NCI-H2107 treated with DMSO at 0.1 percent for 48 hours (cell line): ENCODE results near the gene AIF1L.
"Not testable (repeated sequence)": the region's sequence is repeated elsewhere in the genome, so short reads cannot be mapped to it uniquely, and the experiment has no call there.

Source experiments
- DNase-seq: peaks from one replicate; lab custom pipeline; 2025; ENCODE audit not compliant: unreplicated experiment; lab: John Stamatoyannopoulos, UW

The AIF1L gene

DNA sequence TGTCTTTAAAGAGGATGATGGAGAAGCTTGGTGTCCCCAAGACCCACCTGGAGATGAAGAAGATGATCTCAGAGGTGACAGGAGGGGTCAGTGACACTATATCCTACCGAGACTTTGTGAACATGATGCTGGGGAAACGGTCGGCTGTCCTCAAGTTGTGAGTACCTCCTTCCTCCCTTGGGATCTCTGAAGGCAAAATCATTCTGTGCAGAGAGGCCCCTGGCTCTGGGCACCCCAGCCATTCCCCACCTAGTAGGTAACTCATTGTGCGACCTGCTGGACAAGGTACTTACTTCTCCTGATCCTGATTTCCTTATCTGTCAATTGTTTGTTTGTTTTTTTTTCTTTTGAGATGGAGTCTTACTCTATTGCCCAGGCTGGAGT, 21.4 kb downstream of the AIF1L start:
- no peak for DNase-seq

GRCh38 chr9:131119600-131119999, 23.3 kb downstream of the AIF1L start:
- DNase-seq = no peak

DNA sequence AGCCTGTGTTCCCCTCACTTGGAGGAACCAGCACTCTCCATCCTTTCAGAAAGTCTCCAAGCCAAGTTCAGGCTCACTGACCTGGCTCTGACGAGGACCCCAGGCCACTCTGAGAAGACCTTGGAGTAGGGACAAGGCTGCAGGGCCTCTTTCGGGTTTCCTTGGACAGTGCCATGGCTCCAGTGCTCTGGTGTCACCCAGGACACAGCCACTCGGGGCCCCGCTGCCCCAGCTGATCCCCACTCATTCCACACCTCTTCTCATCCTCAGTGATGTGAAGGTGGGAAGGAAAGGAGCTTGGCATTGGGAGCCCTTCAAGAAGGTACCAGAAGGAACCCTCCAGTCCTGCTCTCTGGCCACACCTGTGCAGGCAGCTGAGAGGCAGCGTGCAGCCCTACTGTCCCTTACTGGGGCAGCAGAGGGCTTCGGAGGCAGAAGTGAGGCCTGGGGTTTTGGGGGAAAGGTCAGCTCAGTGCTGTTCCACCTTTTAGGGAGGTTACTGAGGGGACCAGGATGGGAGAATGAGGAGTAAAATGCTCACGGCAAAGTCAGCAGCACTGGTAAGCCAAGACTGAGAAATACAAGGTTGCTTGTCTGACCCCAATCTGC, 24.4 kb downstream of the AIF1L start:
- DNase-seq = no peak

GRCh38 chr9:131121346-131121745, 25.0 kb downstream of the AIF1L start:
- no peak for DNase-seq

DNA sequence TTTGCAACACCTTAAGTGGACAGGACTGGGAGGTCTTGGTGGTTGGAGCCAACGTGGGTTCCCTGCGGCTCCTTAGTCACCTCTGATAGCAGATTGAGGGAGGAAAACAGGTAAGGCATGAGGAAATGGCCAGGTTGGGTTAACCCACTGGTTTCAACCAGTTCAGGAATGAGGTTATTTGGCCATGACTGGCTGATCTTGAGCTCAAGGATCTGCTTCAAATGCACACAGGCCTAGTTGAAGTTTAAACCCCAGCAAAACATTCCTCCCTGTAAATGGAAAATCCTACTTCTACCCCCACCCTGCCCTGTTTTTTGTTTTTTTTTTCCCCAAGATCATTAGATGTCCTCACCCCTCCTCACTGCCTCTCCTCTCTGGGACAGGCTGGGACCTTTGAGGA, 25.8 kb downstream of the AIF1L start:
- no peak for DNase-seq

- no peak for DNase-seq
These were observed 28.6 kb downstream of the AIF1L start for GRCh38 chr9:131125038-131125287.

GRCh38 chr9:131125288-131126058, 29.1 kb downstream of the AIF1L start, which contains the start of gene NUP214:
Gene NUP214, plus strand, starts transcription at chr9:131125586. Its CDS starts 119 bp downstream, at chr9:131125705.
- DNase-seq = peak; percentile 84

DNA sequence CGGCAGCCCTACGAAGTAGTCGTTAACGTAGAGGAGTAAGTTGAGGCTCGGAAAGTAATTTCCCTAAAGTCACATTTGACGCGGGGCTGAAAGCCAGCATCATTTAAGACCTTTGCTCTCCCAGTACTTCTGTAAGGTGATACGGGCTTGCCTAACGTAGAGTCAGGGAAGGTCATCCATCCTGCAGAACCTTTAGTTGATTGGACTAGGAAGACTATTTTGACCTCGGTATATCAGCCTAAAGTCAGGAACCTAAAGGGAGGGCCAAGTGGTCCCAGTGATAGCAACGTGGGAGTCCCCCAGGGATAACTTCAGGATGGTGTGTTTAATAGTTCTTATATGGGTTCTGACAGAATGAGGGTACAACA, 29.7 kb downstream of the AIF1L start:
- no peak for DNase-seq

- DNase-seq = no peak
These were observed 32.9 kb downstream of the AIF1L start for GRCh38 chr9:131129183-131129582.

GRCh38 chr9:131138676-131139075, 42.3 kb downstream of the AIF1L start:
- DNase-seq = peak; percentile 15

DNA sequence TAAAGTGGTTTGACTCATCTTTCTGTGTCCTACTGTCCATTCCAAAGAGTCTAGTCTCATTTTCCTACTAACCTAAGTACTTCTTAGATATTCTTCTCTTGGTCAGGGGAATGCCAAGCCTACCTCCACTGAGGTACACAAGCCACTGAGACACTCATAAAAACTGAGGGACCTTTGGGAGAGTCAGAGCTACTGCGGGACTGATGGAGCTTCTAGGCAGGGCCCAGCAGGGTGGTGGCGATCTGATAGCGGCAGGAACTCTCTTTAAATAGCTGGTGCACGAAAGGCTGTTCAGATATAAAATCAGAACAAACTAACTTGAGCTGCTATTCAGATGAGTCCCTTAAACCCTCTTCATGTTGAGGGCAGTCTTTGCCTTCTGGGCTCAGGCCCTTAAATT, 43.8 kb downstream of the AIF1L start:
- no peak for DNase-seq

- DNase-seq = no peak
These were observed 44.2 kb downstream of the AIF1L start for GRCh38 chr9:131140550-131140949.

DNA sequence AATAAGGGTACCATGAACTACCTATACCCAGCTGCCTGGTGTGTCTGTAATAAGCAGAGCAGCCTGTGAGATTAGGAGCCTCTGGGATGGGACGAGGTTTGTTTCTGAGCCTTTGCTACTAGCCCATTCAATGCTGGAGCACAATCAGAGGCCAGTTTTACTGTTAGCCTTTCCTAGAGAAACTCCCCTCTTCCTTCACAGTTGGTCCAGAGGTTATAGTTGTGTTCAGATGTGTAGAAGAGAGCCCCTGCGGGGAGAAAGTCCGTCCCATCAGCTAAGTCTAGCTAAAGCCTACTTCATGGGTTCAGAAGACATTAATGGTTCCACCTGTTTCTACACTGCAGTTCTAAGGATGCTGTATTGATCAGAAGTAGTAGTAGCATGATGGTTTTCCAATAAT, 45.8 kb downstream of the AIF1L start:
- DNase-seq = no peak

DNA sequence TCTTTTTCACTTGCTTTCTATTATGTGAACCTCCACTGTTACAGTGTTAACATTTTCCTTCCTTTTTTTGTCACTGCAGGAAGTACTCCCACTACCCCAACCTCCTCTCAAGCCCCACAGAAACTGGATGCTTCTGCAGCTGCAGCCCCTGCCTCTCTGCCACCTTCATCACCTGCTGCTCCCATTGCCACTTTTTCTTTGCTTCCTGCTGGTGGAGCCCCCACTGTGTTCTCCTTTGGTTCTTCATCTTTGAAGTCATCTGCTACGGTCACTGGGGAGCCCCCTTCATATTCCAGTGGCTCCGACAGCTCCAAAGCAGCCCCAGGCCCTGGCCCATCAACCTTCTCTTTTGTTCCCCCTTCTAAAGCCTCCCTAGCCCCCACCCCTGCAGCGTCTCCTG, 47.9 kb downstream of the AIF1L start:
- no peak for DNase-seq

DNA sequence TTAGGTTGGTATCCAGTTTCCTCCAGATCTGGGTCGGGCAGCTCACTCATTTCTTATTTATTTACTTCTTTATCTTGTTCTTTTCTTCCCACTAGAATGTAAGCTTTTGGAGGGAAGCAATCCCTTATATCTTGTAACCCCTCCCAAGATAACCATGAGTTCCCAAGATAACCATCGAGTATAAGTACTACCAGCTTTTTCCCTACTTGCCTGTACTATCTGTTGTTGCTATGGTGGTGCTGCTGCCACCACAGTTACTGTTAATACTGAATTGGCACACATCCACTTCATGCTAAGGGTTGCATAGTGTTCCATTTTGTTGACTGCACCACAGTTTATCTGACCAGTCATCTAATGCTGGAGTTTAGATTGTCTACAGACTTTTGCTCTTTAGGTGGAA, 48.9 kb downstream of the AIF1L start:
- DNase-seq = no peak

DNA sequence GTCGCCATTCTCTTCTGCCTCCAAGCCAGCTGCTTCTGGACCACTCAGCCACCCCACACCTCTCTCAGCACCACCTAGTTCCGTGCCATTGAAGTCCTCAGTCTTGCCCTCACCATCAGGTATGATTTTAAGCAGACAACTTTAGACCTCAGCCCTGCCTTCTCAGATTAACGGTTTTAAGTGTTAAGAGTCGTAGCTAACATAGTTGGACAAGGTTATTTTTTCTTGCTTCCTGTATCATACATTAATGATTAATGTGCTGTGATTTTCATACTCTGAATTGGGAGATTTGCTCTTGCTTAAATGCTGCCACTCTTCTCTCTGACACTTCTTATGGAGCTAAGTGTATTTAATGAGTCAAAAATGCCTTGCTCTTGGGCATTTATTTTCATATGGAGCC, 49.9 kb downstream of the AIF1L start:
- DNase-seq = no peak

GRCh38 chr9:131148276-131148675, 51.9 kb downstream of the AIF1L start:
- no peak for DNase-seq

GRCh38 chr9:131148966-131149687, 52.8 kb downstream of the AIF1L start:
- no peak for DNase-seq

- DNase-seq = no peak
These were observed 53.3 kb downstream of the AIF1L start for GRCh38 chr9:131149688-131150053.

GRCh38 chr9:131153595-131153994, 57.3 kb downstream of the AIF1L start:
- no peak for DNase-seq

GRCh38 chr9:131158673-131159072, 62.3 kb downstream of the AIF1L start:
- not testable (repeated sequence) for DNase-seq

- DNase-seq = no peak
These were observed 64.2 kb downstream of the AIF1L start for GRCh38 chr9:131160416-131161112.
